HFFc6 (cell line): ENCODE results near the gene FARSB. TPM values are rescaled to one million over a fixed set of nuclear protein-coding genes. Genes with fewer than 3 reads are reported as not detected.
A peak's percentile ranks its signal among the peaks of the same experiment; 100 is the strongest.

Source experiments
- DNase-seq: peaks from one replicate; pipeline ENCODE4 v3.0.0-alpha.2; 2018
- H3K27ac Mint-ChIP-seq: 2 replicates; pipeline ENCODE4 v1.8.0; 2020; ENCODE audit warnings: mild to moderate bottlenecking, mixed read lengths
- H3K27me3 Mint-ChIP-seq: 2 replicates; pipeline ENCODE4 v1.8.0; 2021; ENCODE audit warnings: mild to moderate bottlenecking, moderate library complexity, mixed read lengths; ENCODE audit not compliant: insufficient read depth
- H3K36me3 Mint-ChIP-seq: 2 replicates; pipeline ENCODE4 v1.8.0; 2021; ENCODE audit warnings: low read depth, mixed read lengths
- H3K4me1 Mint-ChIP-seq: 2 replicates; pipeline ENCODE4 v1.8.0; 2020; ENCODE audit warnings: low read depth, mixed read lengths
- H3K4me3 Mint-ChIP-seq: 2 replicates; pipeline ENCODE4 v1.8.0; 2020; ENCODE audit warnings: mild to moderate bottlenecking, moderate library complexity, mixed read lengths
- H3K9me3 Mint-ChIP-seq: 2 replicates; pipeline ENCODE4 v1.8.0; 2020; ENCODE audit warnings: mild to moderate bottlenecking, mixed read lengths
- total RNA-seq, 6 experiments: library from RNA; stranded (reverse); fragmentation: NEBNext Ultra II Directional; extraction: Animal tissue kit (Norgen Biotek cat#: 25700); gene quantifications; 2 replicates in 1 of 6; 3 replicates in 5 of 6; pipeline ENCODE4 v1.2.3, GENCODE V29; 2021
- TF ChIP-seq, protein P1 (sequence below): fragments of 200-600 bp; sonication (generic); IDR thresholded peaks from 2 replicates; pipeline ENCODE4 v1.5.0; 2021; ENCODE audit warnings: antibody characterized with exemption, mild to moderate bottlenecking

The FARSB gene
- total RNA-seq, 6 experiments from 2014 or later = 42.5 to 55.9 (median 51.9) TPM

DNA sequence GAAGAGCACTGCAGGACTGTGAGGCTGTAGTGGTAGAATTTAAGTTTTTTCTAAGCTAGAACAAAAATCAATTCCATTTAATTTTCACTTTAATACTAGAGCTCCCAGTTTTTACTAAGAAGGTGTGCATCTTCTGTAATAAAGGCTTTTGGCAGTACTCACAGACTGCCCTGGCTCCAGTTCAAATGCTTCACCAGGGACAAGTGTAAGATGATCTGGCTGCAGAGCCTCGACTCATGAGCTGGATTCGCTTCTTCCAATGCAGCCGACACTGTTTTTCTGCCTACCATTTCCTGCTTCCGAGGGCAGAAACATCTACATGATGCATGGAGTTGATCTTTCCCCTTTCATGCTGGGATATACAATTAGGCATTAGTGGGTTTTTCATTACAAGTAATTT lies 87.0 kb downstream of the FARSB start:
- peaks cover 51% of the 10 kb centered on the region for H3K4me1 Mint-ChIP-seq
- H3K27me3 Mint-ChIP-seq = no peaks in the 10 kb centered on the region
- H3K27ac Mint-ChIP-seq = no peak overlapping the region
- no peaks in the 10 kb centered on the region for H3K9me3 Mint-ChIP-seq
- TF ChIP-seq, protein P1, sequence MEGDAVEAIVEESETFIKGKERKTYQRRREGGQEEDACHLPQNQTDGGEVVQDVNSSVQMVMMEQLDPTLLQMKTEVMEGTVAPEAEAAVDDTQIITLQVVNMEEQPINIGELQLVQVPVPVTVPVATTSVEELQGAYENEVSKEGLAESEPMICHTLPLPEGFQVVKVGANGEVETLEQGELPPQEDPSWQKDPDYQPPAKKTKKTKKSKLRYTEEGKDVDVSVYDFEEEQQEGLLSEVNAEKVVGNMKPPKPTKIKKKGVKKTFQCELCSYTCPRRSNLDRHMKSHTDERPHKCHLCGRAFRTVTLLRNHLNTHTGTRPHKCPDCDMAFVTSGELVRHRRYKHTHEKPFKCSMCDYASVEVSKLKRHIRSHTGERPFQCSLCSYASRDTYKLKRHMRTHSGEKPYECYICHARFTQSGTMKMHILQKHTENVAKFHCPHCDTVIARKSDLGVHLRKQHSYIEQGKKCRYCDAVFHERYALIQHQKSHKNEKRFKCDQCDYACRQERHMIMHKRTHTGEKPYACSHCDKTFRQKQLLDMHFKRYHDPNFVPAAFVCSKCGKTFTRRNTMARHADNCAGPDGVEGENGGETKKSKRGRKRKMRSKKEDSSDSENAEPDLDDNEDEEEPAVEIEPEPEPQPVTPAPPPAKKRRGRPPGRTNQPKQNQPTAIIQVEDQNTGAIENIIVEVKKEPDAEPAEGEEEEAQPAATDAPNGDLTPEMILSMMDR = no peak
- H3K36me3 Mint-ChIP-seq = peaks cover 30% of the 10 kb centered on the region
- H3K4me3 Mint-ChIP-seq = no peak overlapping the region
- DNase-seq = peak; percentile 42

DNA sequence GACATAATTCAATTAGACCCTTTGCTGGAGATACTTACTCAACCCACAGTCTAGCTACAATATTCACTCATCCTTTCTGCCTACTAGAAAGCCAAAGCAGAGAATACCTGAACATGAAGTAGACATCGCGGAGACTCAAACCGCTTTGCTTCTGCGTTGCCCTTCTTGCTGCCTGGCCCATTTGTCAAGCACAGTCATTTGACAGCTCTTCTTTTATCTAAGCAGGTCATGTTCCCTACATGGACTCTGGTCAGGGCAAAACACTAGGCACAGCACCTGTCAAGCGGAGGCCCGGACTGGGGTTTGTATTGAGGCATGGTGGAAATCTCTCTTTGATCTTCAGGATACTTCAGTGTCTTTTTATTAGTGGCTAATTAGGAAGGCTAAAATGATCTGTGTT lies 89.7 kb downstream of the FARSB start:
- H3K36me3 Mint-ChIP-seq = peaks cover 16% of the 10 kb centered on the region
- H3K27ac Mint-ChIP-seq = no peak overlapping the region
- no peak overlapping the region for H3K4me3 Mint-ChIP-seq
- no peak for DNase-seq
- no peaks in the 10 kb centered on the region for H3K9me3 Mint-ChIP-seq
- TF ChIP-seq, protein P1 = no peak
- H3K27me3 Mint-ChIP-seq = no peaks in the 10 kb centered on the region
- H3K4me1 Mint-ChIP-seq = peaks cover 24% of the 10 kb centered on the region

DNA sequence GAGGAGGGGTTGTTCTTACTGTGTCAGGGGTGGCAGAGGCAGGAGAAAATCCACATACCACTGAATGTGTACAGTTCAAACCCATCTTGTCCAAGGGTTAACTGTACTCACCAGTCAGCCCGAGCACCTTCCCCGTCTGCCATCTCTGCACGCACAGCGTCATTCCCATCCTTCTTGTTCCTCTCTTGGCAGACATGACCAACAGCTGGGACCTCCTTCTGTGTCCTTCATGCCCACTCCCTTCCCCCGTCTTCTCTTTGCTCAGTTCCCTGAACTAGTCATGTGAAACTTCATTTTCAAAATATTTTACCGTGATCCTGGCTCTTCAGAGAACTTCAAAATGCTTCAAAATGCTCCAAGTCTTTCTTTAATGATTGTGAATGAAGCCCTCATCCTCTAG lies 92.0 kb downstream of the FARSB start:
- no peaks in the 10 kb centered on the region for H3K9me3 Mint-ChIP-seq
- no peak for DNase-seq
- TF ChIP-seq, protein P1 = no peak
- no peak overlapping the region for H3K4me3 Mint-ChIP-seq
- H3K27ac Mint-ChIP-seq = no peak overlapping the region
- peaks cover 11% of the 10 kb centered on the region for H3K36me3 Mint-ChIP-seq
- H3K4me1 Mint-ChIP-seq = peaks cover 1% of the 10 kb centered on the region
- H3K27me3 Mint-ChIP-seq = no peaks in the 10 kb centered on the region

DNA sequence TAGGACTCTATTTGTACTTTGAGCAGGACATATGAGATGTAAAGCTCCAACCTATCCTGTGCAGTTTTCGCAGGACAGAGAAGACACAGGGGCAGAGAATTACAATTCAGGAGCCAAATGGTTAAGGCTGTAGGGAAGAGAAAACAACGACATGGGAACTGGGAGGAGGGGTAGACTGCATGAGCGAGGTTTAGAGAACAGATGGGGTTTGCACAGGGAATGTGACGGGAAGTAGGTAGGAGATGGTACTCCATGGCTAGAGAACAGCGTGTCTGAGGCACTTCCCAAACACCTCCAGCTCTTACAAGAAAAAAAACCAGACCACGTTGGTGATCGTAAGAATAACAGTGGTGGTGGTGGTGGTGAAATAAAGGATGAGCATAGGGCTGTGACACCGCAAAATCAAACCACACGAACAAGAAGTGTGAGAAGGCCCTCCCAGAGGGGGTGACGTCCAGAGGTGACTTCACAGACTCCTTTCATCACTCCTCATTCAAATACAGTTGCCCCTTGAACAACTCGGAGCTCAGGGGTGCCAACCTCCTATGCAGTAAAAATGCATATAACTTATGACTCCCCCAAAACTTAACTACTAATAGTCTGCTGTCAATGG lies 92.7 kb downstream of the FARSB start:
- no peak for DNase-seq
- H3K9me3 Mint-ChIP-seq = no peaks in the 10 kb centered on the region
- H3K27ac Mint-ChIP-seq = no peak overlapping the region
- H3K36me3 Mint-ChIP-seq = peaks cover 11% of the 10 kb centered on the region
- peaks cover under 1% of the 10 kb centered on the region; the same call in 1 of the 2 replicates for H3K27me3 Mint-ChIP-seq
- TF ChIP-seq, protein P1 = no peak
- no peak overlapping the region for H3K4me3 Mint-ChIP-seq
- no peaks in the 10 kb centered on the region for H3K4me1 Mint-ChIP-seq

DNA sequence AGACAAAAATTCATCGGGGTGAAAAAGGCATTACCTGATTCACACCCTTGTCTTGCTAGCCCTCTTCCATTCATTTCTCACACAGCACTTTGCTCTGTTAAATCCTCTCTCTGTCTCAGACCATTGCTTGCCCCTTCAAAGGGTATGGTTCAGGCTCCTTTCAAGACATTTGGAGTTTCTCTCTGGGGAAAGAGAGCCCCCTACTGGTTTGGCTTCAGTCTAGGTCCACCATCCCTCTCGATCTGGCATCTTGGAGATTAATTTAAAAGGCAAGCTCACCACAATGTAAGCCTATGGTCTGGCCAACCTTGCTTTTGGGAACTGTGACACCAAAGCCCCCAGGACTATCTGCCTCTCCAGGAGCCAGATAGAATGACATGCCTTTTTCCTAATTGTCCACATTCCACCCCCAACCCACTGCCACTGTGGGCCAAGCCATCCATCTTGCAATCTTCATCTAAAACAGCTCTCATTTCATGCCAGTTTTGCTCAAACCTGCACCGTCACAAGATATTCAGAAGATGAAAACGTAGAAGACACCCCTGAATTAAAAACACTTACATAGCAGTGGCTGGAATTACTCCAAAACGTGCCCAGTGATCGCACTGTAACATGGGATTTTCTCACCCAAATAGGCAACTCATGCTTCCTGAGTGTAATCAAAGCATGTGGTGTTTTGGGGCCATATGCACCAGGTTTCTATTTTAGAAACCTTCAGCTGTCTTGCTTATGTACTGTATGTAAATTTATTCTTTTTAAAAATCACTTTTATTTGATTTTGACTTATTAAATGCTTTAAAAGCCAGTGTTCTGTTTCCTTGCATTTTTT lies 93.9 kb downstream of the FARSB start:
- H3K36me3 Mint-ChIP-seq = peaks cover 11% of the 10 kb centered on the region
- H3K27ac Mint-ChIP-seq = no peak overlapping the region
- H3K27me3 Mint-ChIP-seq = peaks cover 3% of the 10 kb centered on the region
- H3K9me3 Mint-ChIP-seq = no peaks in the 10 kb centered on the region
- TF ChIP-seq, protein P1 = peak; percentile 81
- no peaks in the 10 kb centered on the region for H3K4me1 Mint-ChIP-seq
- peak; percentile 33 for DNase-seq
- H3K4me3 Mint-ChIP-seq = no peak overlapping the region
